SK-N-SH (cell line): Measurements from ENCODE around the gene RNF212. TPM values are rescaled to one million over a fixed set of nuclear protein-coding genes. Genes with fewer than 3 reads are reported as not detected.

ENCODE experiments used
- CTCF ChIA-PET: fragments of 300-600, 350-600 bp; formaldehyde crosslinking; extraction: SDS; loops from one replicate; lab custom pipeline; 2021; lab: Yijun Ruan, JAX
- POLR2A ChIA-PET: fragments of 350-600 bp; sonication (Branson Sonifier 250); formaldehyde crosslinking; extraction: SDS; loops from one replicate; lab custom pipeline; 2020; ENCODE audit warnings: antibody characterized with exemption, inconsistent platforms; lab: Yijun Ruan, JAX
- DNase-seq: peaks from one replicate; pipeline ENCODE4 v3.0.0; 2012
- H2AFZ ChIP-seq: fragments of 200-600 bp; sonication (generic); 2 replicates; pipeline ENCODE4 v1.8.1; 2016; ENCODE audit warnings: antibody characterized with exemption, mild to moderate bottlenecking, low read depth
- H3F3A ChIP-seq: fragments of 200-600 bp; sonication (generic); replicated peaks from 2 replicates; pipeline ENCODE3; 2016; ENCODE audit warnings: antibody characterized with exemption, mild to moderate bottlenecking; ENCODE audit not compliant: insufficient read depth
- H3K27ac ChIP-seq, 2 experiments: fragments of 200-500 bp in 1 of 2; fragments of 200-600 bp in 1 of 2; sonication (Bioruptor generic) in 1 of 2; sonication (generic), shearing (Covaris generic) in 1 of 2; 2 replicates each; pipeline versions ENCODE4 v1.5.1 to v1.6.1; 2014 to 2016; ENCODE audit warnings: low read depth in 2 of 2, inconsistent platforms in 1 of 2, low read length in 1 of 2, mild to moderate bottlenecking in 1 of 2, mixed read lengths in 1 of 2
- H3K27me3 ChIP-seq: fragments of 200-600 bp; sonication (generic), shearing (Covaris generic); 2 replicates; pipeline ENCODE4 v1.6.1; 2016; ENCODE audit warnings: mixed run types; ENCODE audit not compliant: insufficient read depth
- H3K36me3 ChIP-seq, 2 experiments: fragments of 200-500 bp in 1 of 2; fragments of 200-600 bp in 1 of 2; sonication (Bioruptor generic) in 1 of 2; sonication (generic) in 1 of 2; replicated peaks in 1 of 2; 2 replicates each; pipeline versions ENCODE3 to v1.5.1; 2014 to 2016; ENCODE audit warnings: low read length in 1 of 2, mild to moderate bottlenecking in 1 of 2; ENCODE audit not compliant: insufficient read depth in 2 of 2, control insufficient read depth in 1 of 2
- H3K4me1 ChIP-seq, 2 experiments: fragments of 200-500 bp in 1 of 2; fragments of 200-600 bp in 1 of 2; sonication (Bioruptor generic) in 1 of 2; sonication (generic), shearing (Covaris generic) in 1 of 2; 2 replicates each; pipeline versions ENCODE4 v1.5.1 to v1.6.1; 2014 to 2016; ENCODE audit warnings: low read depth in 1 of 2, low read length in 1 of 2, mixed run types in 1 of 2; ENCODE audit not compliant: insufficient read depth in 2 of 2, control insufficient read depth in 1 of 2
- H3K4me2 ChIP-seq: fragments of 200-600 bp; sonication (generic), shearing (Covaris generic); 2 replicates; pipeline ENCODE4 v1.6.1; 2017; ENCODE audit warnings: mixed run types
- H3K4me3 ChIP-seq, 2 experiments: fragments of 200-500 bp in 1 of 2; fragments of 200-600 bp in 1 of 2; sonication (Bioruptor generic) in 1 of 2; sonication (generic), shearing (Covaris generic) in 1 of 2; 2 replicates each; pipeline versions ENCODE4 v1.5.1 to v1.8.1; 2014 to 2016; ENCODE audit warnings: low read depth in 2 of 2, inconsistent platforms in 1 of 2, low read length in 1 of 2, mild to moderate bottlenecking in 1 of 2, mixed read lengths in 1 of 2, moderate library complexity in 1 of 2
- H3K79me2 ChIP-seq: fragments of 200-600 bp; sonication (generic); 2 replicates; pipeline ENCODE4 v1.8.1; 2017; ENCODE audit warnings: mild to moderate bottlenecking; ENCODE audit not compliant: insufficient read depth
- H3K9ac ChIP-seq: fragments of 200-600 bp; sonication (generic); 2 replicates; pipeline ENCODE4 v1.6.1; 2017; ENCODE audit warnings: mixed run types
- H3K9me2 ChIP-seq: fragments of 200-600 bp; sonication (generic); 2 replicates; pipeline ENCODE4 v1.6.1; 2017; ENCODE audit warnings: mixed run types
- H3K9me3 ChIP-seq: fragments of 200-600 bp; sonication (generic); 2 replicates; pipeline ENCODE4 v1.6.1; 2017; ENCODE audit warnings: mixed run types, mild to moderate bottlenecking, moderate library complexity
- H4K20me1 ChIP-seq: fragments of 200-600 bp; sonication (generic); 2 replicates; pipeline ENCODE4 v1.6.1; 2017; ENCODE audit warnings: mild to moderate bottlenecking, mixed run types; ENCODE audit not compliant: insufficient read depth
- EP300 ChIP-seq, 2 experiments: IDR thresholded peaks; 2 replicates each; pipeline versions ENCODE4 v1.4.0 to v1.6.1; 2012; ENCODE audit warnings: borderline replicate concordance in 1 of 2, low read depth in 1 of 2, low read length in 1 of 2
- FOSL2 ChIP-seq: IDR thresholded peaks from 2 replicates; pipeline ENCODE4 v1.4.0; 2012; ENCODE audit warnings: low read depth, mild to moderate bottlenecking, moderate library complexity, borderline replicate concordance
- NRF1 ChIP-seq: IDR thresholded peaks from 2 replicates; pipeline ENCODE4 v1.6.1; 2012; ENCODE audit warnings: low read depth, mild to moderate bottlenecking, low read length
- RFX5 ChIP-seq: IDR thresholded peaks from 2 replicates; pipeline ENCODE4 v1.6.1; 2012; ENCODE audit warnings: mild to moderate bottlenecking, improper control_type of control experiment, low read length
- RXRA ChIP-seq: IDR thresholded peaks from 2 replicates; pipeline ENCODE4 v1.4.0; 2012; ENCODE audit warnings: low read depth, mild to moderate bottlenecking, borderline replicate concordance
- SIN3A ChIP-seq: IDR thresholded peaks from 2 replicates; pipeline ENCODE4 v1.6.1; 2012; ENCODE audit warnings: low read depth, mild to moderate bottlenecking, low read length, moderate library complexity, borderline replicate concordance
- TCF12 ChIP-seq: IDR thresholded peaks from 2 replicates; pipeline ENCODE4 v1.4.0; 2012
- USF1 ChIP-seq: IDR thresholded peaks from 2 replicates; pipeline ENCODE4 v1.4.0; 2012; ENCODE audit warnings: low read depth, borderline replicate concordance
- USF2 ChIP-seq: fragments of 150-350 bp; IDR thresholded peaks from 2 replicates; pipeline ENCODE4 v1.6.1; 2017; ENCODE audit warnings: antibody characterized with exemption, low read length, low read depth, borderline replicate concordance
- YY1 ChIP-seq: IDR thresholded peaks from 2 replicates; pipeline ENCODE4 v1.4.0; 2012; ENCODE audit warnings: low read depth, mild to moderate bottlenecking
- WGBS: methylation state at CpG from one replicate; pipeline ENCODE4 v1.1.6; 2017; ENCODE audit warnings: low lambda C conversion rate; 5-methylcytosine and 5-hydroxymethylcytosine counted together
- polyA plus RNA-seq, 3 experiments: library from polyadenylated mRNA; depleted of rRNA; stranded (reverse); fragments of >200 nt; gene quantifications; 2 replicates each; pipeline ENCODE4 v1.2.3, GENCODE V29; 2012

Gene RNF212
- polyA plus RNA-seq, 1 of the 3 experiments (the other 2 are of a cell fraction), result 7.0 TPM

GRCh38 chr4:1027915-1028238, 85.5 kb downstream of the RNF212 start:
- Histone ChIP-seq H2AFZ (no peak overlapping the region), H3K27me3 (peaks cover 8% of the 10 kb centered on the region; the same call in 1 of the 2 replicates), H3K4me2 (no peak overlapping the region), H3K9me3 (no peaks in the 10 kb centered on the region), H4K20me1 (no peaks in the 10 kb centered on the region), H3K9me2 (no peaks in the 10 kb centered on the region), H3K9ac (no peak overlapping the region), H3K27ac (no peak overlapping the region), H3K36me3 (peaks cover 0 to 4% of the 10 kb centered on the region in 2 experiments), H3K4me3 (no peak overlapping the region), H3F3A (peaks cover 8% of the 10 kb centered on the region), H3K79me2 (no peaks in the 10 kb centered on the region), H3K4me1 (no peaks in the 10 kb centered on the region; a peak in 1 of 4 replicates)
- TF ChIP-seq RXRA (no peak), RFX5 (no peak), USF1 (no peak), NRF1 (no peak), TCF12 (no peak), USF2 (no peak)
- CTCF ChIA-PET, result no interaction called here
- no CpG with 5 or more reads among the region's 9 CpGs for WGBS
- no peak for DNase-seq
- POLR2A ChIA-PET, result no interaction called here

- H3K4me2 ChIP-seq, result no peak overlapping the region
- peaks cover 8% of the 10 kb centered on the region for H3F3A ChIP-seq
- no peak for DNase-seq
- H3K4me1 ChIP-seq, result no peaks in the 10 kb centered on the region; a peak in 1 of 4 replicates
- peaks cover 7% of the 10 kb centered on the region; the same call in 1 of the 2 replicates for H3K27me3 ChIP-seq
- POLR2A ChIA-PET, result no interaction called here
- H3K9me3 ChIP-seq, result no peaks in the 10 kb centered on the region
- no peaks in the 10 kb centered on the region for H4K20me1 ChIP-seq
- H3K27ac ChIP-seq, result no peak overlapping the region
- no peaks in the 10 kb centered on the region for H3K9me2 ChIP-seq
- CTCF ChIA-PET, result no interaction called here
- no peak overlapping the region for H3K4me3 ChIP-seq
- H3K9ac ChIP-seq, result no peak overlapping the region
- H3K36me3 ChIP-seq, result peaks cover 0 to 4% of the 10 kb centered on the region in 2 experiments
- WGBS, result 80% methylated on average over 5 of the region's 26 CpGs
- no peak for TF ChIP-seq NRF1
- no peak for TF ChIP-seq YY1
- no peak for TF ChIP-seq SIN3A
- no peak for TF ChIP-seq EP300 (IDR thresholded peaks at IDR 0.05; ENCODE audit: borderline replicate concordance in 1 of 2, low read depth in 1 of 2, low read length in 1 of 2)
- no peak for TF ChIP-seq FOSL2
- H2AFZ ChIP-seq, result no peak overlapping the region
- H3K79me2 ChIP-seq, result no peaks in the 10 kb centered on the region
Observed at GRCh38 chr4:1027219-1027914, 86.0 kb downstream of the RNF212 start.
